GM12873 (cell line): ENCODE measurements around the gene EPX.

Source experiments
- CTCF ChIP-seq: IDR thresholded peaks from 2 replicates; pipeline ENCODE4 v1.5.1; 2012; ENCODE audit warnings: low read depth, mild to moderate bottlenecking, moderate library complexity, low read length, control low read depth; ENCODE audit not compliant: insufficient read depth; ENCODE audit errors: missing control alignments

The EPX gene

GRCh38 chr17:58246781-58247180 lies 54.3 kb downstream of the EPX start:
- no peak for TF ChIP-seq CTCF

DNA sequence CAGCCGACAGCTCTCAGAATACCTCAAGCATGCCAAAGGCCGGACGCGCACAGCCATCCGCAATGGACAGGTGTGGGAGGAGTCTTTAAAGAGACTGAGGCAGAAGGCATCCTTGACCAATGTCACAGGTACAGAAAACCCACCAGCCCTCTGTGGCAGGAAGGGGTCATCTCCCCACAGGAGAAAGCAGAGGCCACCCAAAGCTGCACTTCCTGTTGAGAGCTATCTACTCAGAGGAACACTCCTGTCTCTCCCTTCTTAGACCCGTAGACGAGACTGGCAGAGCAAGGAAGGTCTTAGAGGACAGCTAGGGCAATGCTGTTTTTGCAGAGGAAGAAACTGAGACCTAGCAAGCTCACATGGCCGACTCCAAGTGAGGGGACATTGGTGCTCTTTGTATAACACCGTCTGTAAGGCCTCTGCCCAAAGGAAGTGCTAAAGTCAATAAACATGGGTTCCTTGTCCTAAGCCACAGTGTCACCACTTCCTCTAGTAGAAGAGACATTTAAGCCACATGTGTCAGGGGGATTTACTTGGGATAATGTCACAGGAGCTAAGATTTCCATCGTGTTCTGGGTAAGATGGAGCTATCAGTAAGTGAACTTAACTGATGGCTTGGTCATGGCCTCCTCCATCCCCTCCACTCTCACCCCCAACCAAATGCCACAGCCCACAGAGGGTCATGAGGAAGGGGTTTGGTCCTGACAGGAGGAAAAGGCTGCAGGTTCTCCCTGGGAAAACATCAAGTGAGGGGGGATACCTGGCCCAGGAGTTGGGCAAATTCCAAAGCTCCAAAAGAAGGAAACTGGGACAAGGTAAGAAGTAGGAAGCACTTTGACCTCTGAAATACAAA lies 55.2 kb downstream of the EPX start:
- no peak for TF ChIP-seq CTCF

GRCh38 chr17:58248955-58249269 lies 56.4 kb downstream of the EPX start:
- no peak for TF ChIP-seq CTCF

DNA sequence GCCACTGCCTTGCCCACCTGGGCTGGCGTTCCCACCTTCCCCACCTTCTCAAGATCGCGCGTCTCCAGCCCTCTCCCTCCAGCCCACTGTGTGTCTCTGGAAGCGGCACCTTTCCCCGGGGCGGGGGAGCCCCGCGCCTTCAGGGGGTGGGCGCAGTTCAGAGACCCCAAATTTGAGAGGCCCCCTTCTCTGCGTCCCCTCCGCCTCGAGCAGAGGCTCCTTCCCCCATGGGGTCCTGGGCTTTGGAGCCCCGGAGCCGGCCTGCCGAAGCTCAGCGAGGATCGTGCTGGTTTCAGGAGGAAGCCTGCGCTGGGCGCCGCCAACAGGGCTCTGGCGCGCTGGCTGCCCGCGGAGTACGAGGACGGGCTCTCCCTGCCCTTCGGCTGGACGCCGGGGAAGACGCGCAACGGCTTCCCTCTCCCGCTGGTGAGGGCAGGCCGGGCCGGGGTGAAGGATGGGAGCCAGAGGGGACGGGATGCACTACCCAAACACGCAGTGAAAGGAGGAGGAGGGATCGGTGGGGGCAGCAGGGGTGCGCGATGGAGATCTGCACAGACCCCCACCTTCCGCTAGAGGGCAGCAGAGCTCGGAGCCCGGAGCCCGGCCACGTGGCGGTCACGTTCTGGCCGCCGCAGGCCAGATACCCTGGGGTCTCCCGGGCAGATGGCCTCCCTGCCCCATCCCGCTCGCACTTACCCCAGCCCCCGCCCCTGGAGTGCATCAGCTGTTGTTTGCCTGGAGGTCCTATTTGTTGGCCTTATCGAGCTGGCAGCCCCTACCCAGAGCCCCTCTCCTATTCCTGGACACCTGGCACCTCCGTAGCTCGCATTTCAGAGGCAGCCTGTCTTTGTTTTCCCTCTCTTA lies 57.0 kb downstream of the EPX start:
- TF ChIP-seq CTCF: peak; percentile 93

DNA sequence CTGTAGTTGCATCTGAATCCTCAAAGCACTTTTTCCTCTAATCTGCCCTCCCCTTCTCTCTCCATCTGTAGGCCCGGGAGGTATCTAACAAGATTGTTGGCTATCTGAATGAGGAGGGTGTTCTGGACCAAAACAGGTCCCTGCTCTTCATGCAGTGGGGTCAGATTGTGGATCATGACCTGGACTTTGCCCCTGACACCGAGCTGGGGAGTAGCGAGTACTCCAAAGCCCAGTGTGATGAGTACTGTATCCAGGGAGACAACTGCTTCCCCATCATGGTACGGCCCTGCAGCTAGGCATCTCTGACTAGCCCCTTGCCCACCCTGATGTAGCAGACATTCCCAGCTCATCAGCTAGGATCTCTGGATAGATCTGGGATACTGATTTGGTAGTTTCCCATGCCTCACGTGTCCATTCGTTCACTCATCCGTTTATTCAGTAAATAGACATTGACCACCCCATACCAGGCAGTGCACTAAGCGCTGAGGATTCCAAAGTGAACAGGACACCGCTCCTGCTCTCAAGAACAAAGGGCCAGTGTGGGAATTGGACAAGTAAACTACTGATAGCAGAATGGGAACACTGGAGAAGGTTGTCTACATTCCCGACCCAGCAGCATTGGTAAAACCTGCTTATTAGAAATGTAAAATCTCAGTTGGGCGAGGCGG lies 58.0 kb downstream of the EPX start:
- no peak for TF ChIP-seq CTCF

DNA sequence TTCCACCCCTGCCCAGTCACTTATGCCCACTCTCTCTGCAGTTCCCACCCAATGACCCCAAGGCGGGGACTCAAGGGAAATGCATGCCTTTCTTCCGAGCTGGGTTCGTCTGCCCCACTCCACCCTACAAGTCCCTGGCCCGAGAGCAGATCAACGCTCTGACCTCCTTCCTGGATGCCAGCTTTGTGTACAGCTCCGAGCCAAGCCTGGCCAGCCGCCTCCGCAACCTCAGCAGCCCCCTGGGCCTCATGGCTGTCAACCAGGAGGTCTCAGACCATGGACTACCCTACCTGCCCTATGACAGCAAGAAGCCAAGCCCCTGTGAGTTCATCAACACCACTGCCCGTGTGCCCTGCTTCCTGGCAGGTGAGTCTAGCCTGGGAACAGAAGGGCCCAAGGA lies 59.6 kb downstream of the EPX start:
- TF ChIP-seq CTCF: no peak

- no peak for TF ChIP-seq CTCF
Observed at GRCh38 chr17:58253082-58253481, 60.6 kb downstream of the EPX start.
